ENCODE results near the gene SLC25A41. TPM values are rescaled to one million over a fixed set of nuclear protein-coding genes. Genes with fewer than 3 reads are reported as not detected.

Gene SLC25A41
- total and polyA plus RNA-seq, 9 of the 15 experiments (the other 6 are each of a cell fraction or from before 2014, with no cell fraction given) = 0.08 to 4.2 (median 1.6) TPM

DNA sequence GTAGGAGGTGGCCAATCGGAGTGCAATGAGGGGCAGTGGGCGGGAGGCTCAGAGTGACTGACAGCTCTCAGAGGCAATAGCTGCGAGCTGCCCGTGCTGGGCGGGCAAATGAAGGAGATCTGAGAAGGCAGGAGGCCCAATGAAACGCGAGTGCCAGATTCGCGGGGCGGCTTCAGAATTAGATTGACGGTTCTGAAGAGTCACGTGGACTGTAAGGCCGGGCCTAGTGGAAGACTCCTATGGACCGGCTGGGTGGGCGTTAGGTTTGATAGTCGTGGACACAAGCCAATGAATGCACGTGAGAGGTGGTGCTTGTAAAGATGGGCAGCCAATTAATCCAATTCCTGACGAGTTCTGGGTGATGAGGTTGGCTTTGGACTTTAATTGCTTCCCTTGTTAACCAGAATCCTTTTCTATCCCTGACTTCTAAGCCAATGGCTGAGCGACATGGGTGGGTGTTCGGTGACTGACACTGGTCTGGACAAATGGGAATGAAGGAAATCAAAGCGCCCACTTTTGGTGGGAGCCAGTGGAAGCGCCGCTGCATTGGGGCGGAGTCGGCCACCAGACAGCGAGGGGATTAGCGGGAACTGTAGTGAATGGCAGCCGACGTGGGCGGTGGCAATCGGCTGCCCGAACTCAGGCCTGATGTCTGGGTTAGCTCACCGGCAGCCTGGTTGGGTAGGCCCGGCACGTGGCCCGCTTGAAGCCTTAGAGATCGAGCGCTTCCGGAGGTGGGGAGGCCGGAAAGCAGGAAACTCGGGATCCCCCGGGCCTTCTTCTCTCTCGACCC, 8.4 kb downstream of the SLC25A41 start (continued):
- TF ChIP-seq BRCA1 (IDR thresholded peaks at IDR 0.05) (no peak), BRCA1 (CRISPR knock-in tag; IDR thresholded peaks at IDR 0.05) (no peak), POLR3A (IDR thresholded peaks at IDR 0.05; ENCODE audit: borderline replicate concordance, extremely low read depth, insufficient read depth, insufficient read length) (no peak), NR2F6 (CRISPR knock-in tag; IDR thresholded peaks at IDR 0.05) (no peak), ZNF197 (CRISPR knock-in tag; IDR thresholded peaks at IDR 0.05; ENCODE audit: low read depth) (no peak; the same call in 1 of the 2 replicates), COPS2 (conservative IDR thresholded peaks at IDR 0.05) (no peak), E2F3 (CRISPR knock-in tag; IDR thresholded peaks at IDR 0.05) (peak; percentile 91), CBX3 (IDR thresholded peaks at IDR 0.05; ENCODE audit: borderline replicate concordance in 1 of 2, low read length in 2 of 2) (peak in 1 of 2 experiments; percentile 97; a peak in 2 of 3 replicates), TCF3 (CRISPR knock-in tag; IDR thresholded peaks at IDR 0.05) (no peak; the same call in none of the 2 replicates), ZNF507 (tag; conservative IDR thresholded peaks at IDR 0.05) (no peak), ZNF175 (CRISPR knock-in tag; IDR thresholded peaks at IDR 0.05; ENCODE audit: low read depth) (peak; percentile 96; the same call in 1 of the 2 replicates), SETDB1 (IDR thresholded peaks at IDR 0.05; ENCODE audit: low read length) (no peak), TBP (optimal IDR thresholded peaks at IDR 0.05; ENCODE audit: low read depth, low read length) (peak; percentile 25)
- TF ChIP-seq, protein P1, sequence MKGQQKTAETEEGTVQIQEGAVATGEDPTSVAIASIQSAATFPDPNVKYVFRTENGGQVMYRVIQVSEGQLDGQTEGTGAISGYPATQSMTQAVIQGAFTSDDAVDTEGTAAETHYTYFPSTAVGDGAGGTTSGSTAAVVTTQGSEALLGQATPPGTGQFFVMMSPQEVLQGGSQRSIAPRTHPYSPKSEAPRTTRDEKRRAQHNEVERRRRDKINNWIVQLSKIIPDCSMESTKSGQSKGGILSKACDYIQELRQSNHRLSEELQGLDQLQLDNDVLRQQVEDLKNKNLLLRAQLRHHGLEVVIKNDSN (CRISPR knock-in tag; IDR thresholded peaks at IDR 0.05) = peak; percentile 94
- TF ChIP-seq, protein P2, sequence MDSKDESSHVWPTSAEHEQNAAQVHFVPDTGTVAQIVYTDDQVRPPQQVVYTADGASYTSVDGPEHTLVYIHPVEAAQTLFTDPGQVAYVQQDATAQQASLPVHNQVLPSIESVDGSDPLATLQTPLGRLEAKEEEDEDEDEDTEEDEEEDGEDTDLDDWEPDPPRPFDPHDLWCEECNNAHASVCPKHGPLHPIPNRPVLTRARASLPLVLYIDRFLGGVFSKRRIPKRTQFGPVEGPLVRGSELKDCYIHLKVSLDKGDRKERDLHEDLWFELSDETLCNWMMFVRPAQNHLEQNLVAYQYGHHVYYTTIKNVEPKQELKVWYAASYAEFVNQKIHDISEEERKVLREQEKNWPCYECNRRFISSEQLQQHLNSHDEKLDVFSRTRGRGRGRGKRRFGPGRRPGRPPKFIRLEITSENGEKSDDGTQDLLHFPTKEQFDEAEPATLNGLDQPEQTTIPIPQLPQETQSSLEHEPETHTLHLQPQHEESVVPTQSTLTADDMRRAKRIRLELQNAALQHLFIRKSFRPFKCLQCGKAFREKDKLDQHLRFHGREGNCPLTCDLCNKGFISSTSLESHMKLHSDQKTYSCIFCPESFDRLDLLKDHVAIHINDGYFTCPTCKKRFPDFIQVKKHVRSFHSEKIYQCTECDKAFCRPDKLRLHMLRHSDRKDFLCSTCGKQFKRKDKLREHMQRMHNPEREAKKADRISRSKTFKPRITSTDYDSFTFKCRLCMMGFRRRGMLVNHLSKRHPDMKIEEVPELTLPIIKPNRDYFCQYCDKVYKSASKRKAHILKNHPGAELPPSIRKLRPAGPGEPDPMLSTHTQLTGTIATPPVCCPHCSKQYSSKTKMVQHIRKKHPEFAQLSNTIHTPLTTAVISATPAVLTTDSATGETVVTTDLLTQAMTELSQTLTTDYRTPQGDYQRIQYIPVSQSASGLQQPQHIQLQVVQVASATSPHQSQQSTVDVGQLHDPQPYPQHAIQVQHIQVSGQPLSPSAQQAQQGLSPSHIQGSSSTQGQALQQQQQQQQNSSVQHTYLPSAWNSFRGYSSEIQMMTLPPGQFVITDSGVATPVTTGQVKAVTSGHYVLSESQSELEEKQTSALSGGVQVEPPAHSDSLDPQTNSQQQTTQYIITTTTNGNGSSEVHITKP (IDR thresholded peaks at IDR 0.05; ENCODE audit: partially characterized antibody) = peak; percentile 68
- TF ChIP-seq, protein P3, sequence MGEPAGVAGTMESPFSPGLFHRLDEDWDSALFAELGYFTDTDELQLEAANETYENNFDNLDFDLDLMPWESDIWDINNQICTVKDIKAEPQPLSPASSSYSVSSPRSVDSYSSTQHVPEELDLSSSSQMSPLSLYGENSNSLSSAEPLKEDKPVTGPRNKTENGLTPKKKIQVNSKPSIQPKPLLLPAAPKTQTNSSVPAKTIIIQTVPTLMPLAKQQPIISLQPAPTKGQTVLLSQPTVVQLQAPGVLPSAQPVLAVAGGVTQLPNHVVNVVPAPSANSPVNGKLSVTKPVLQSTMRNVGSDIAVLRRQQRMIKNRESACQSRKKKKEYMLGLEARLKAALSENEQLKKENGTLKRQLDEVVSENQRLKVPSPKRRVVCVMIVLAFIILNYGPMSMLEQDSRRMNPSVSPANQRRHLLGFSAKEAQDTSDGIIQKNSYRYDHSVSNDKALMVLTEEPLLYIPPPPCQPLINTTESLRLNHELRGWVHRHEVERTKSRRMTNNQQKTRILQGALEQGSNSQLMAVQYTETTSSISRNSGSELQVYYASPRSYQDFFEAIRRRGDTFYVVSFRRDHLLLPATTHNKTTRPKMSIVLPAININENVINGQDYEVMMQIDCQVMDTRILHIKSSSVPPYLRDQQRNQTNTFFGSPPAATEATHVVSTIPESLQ (CRISPR knock-in tag; IDR thresholded peaks at IDR 0.05) = peak; percentile 99
- TF ChIP-seq, protein P4, sequence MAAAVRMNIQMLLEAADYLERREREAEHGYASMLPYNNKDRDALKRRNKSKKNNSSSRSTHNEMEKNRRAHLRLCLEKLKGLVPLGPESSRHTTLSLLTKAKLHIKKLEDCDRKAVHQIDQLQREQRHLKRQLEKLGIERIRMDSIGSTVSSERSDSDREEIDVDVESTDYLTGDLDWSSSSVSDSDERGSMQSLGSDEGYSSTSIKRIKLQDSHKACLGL (CRISPR knock-in tag; IDR thresholded peaks at IDR 0.05; ENCODE audit: borderline replicate concordance, poor library complexity, severe bottlenecking) = peak; percentile 40
- TF ChIP-seq, protein P5, sequence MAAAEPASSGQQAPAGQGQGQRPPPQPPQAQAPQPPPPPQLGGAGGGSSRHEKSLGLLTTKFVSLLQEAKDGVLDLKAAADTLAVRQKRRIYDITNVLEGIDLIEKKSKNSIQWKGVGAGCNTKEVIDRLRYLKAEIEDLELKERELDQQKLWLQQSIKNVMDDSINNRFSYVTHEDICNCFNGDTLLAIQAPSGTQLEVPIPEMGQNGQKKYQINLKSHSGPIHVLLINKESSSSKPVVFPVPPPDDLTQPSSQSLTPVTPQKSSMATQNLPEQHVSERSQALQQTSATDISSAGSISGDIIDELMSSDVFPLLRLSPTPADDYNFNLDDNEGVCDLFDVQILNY (CRISPR knock-in tag; IDR thresholded peaks at IDR 0.05) = peak; percentile 88; the same call in 1 of the 2 replicates
